Ammon's horn (tissue), 1 donor: ENCODE data around the gene DCP1B.

Source experiments
- DNase-seq: peaks from one replicate; pipeline ENCODE4 v3.0.0-alpha.2; 2016; ENCODE audit warnings: low spot score

Gene DCP1B

DNA sequence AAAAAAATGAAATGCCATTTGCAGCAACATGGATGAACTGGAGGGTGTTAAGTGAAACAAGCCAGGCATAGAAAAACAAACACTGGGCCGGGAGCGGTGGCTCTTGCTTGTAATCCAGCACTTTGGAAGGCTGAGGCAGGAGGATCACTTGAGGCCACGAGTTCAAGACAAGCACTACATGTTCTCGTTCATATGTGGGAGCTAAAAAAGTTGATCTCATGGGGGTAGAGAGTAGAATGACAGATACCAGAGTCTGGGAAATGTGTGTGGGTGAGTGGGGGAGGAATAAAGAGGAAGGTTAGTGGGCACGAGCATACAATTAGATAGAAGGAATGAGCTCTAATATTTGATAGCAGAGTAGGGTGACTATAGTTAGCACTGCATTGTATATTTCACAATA, 107.3 kb downstream of the DCP1B start:
- no peak for DNase-seq
